Mesenchymal stem cell (in vitro differentiated cells and primary cell): ENCODE data around the gene SYTL3.

Source experiments
- DNase-seq: peaks from one replicate; pipeline ENCODE4 v3.0.0-alpha.2; 2013
- H2AFZ ChIP-seq: one replicate; pipeline ENCODE4 v1.6.1; 2013; ENCODE audit warnings: low read depth, mild to moderate bottlenecking, control low read depth, inconsistent platforms, low read length, moderate library complexity
- H2AK5ac ChIP-seq: 2 replicates; pipeline ENCODE4 v1.6.1; 2013; ENCODE audit warnings: low read length, moderate library complexity, mild to moderate bottlenecking, inconsistent platforms; ENCODE audit not compliant: severe bottlenecking
- H2BK120ac ChIP-seq: one replicate; pipeline ENCODE4 v1.6.1; 2013; ENCODE audit warnings: low read depth, mild to moderate bottlenecking, inconsistent platforms, low read length, moderate library complexity
- H2BK12ac ChIP-seq, 2 experiments: one replicate each; pipeline ENCODE4 v1.6.1; 2013; ENCODE audit warnings: inconsistent platforms in 2 of 2, low read length in 2 of 2, mild to moderate bottlenecking in 2 of 2, moderate library complexity in 2 of 2, control low read depth in 1 of 2
- H2BK15ac ChIP-seq: one replicate; pipeline ENCODE4 v1.6.1; 2013; ENCODE audit warnings: mild to moderate bottlenecking, low read depth, inconsistent platforms; ENCODE audit not compliant: poor library complexity, severe bottlenecking
- H2BK5ac ChIP-seq: 2 replicates; pipeline ENCODE4 v1.6.1; 2013; ENCODE audit warnings: low read depth, mild to moderate bottlenecking, low read length, control low read depth, inconsistent platforms; ENCODE audit not compliant: poor library complexity, severe bottlenecking
- H3K14ac ChIP-seq, 2 experiments: one replicate each; pipeline ENCODE4 v1.6.1; 2013; ENCODE audit warnings: inconsistent platforms in 2 of 2, low read length in 2 of 2, control low read depth in 1 of 2, mild to moderate bottlenecking in 1 of 2, moderate library complexity in 1 of 2
- H3K18ac ChIP-seq, 2 experiments: one replicate each; pipeline ENCODE4 v1.6.1; 2013; ENCODE audit warnings: inconsistent platforms in 2 of 2, low read length in 2 of 2, control low read depth in 1 of 2, low read depth in 1 of 2, mild to moderate bottlenecking in 1 of 2
- H3K23ac ChIP-seq, 2 experiments: one replicate each; pipeline ENCODE4 v1.6.1; 2013; ENCODE audit warnings: inconsistent platforms in 2 of 2, low read length in 2 of 2, mild to moderate bottlenecking in 2 of 2, moderate library complexity in 2 of 2, control low read depth in 1 of 2
- H3K27ac ChIP-seq: 2 replicates; pipeline ENCODE4 v1.5.1; 2013; ENCODE audit warnings: mild to moderate bottlenecking, moderate library complexity, low read length, control low read depth, inconsistent platforms; ENCODE audit not compliant: poor library complexity, severe bottlenecking
- H3K27me3 ChIP-seq, 2 experiments: 2 replicates each; pipeline versions ENCODE4 v1.6.1 to v1.7.0; 2013; ENCODE audit warnings: low read length in 2 of 2, mild to moderate bottlenecking in 2 of 2, moderate library complexity in 2 of 2, control low read depth in 1 of 2, inconsistent platforms in 1 of 2; ENCODE audit not compliant: control insufficient read depth in 1 of 2, insufficient read depth in 1 of 2
- H3K36me3 ChIP-seq, 2 experiments: 2 replicates each; pipeline versions ENCODE4 v1.6.1 to v1.7.0; 2013; ENCODE audit warnings: low read length in 2 of 2, control low read depth in 1 of 2, inconsistent platforms in 1 of 2, low read depth in 1 of 2, mild to moderate bottlenecking in 1 of 2; ENCODE audit not compliant: insufficient read depth in 2 of 2, control insufficient read depth in 1 of 2
- H3K4ac ChIP-seq, 2 experiments: one replicate each; pipeline ENCODE4 v1.6.1; 2013; ENCODE audit warnings: inconsistent platforms in 2 of 2, low read length in 2 of 2, mild to moderate bottlenecking in 2 of 2, moderate library complexity in 2 of 2, control low read depth in 1 of 2, low read depth in 1 of 2
- H3K4me1 ChIP-seq: 2 replicates; pipeline ENCODE4 v1.6.1; 2013; ENCODE audit warnings: low read depth, low read length, control low read depth; ENCODE audit not compliant: control insufficient read depth, insufficient read depth
- H3K4me2 ChIP-seq: 2 replicates; pipeline ENCODE4 v1.6.1; 2013; ENCODE audit warnings: low read length, mild to moderate bottlenecking, inconsistent platforms; ENCODE audit not compliant: poor library complexity, severe bottlenecking
- H3K4me3 ChIP-seq, 2 experiments: 2 replicates each; pipeline versions ENCODE4 v1.5.1 to v1.7.0; 2013; ENCODE audit warnings: low read length in 2 of 2, mild to moderate bottlenecking in 2 of 2, control low read depth in 1 of 2, low read depth in 1 of 2; ENCODE audit not compliant: insufficient read depth in 1 of 2
- H3K79me1 ChIP-seq: replicated peaks from 2 replicates; pipeline ENCODE4 v1.6.1; 2013; ENCODE audit warnings: mild to moderate bottlenecking, control low read depth, low read length, inconsistent platforms; ENCODE audit not compliant: poor library complexity, severe bottlenecking
- H3K9ac ChIP-seq: 2 replicates; pipeline ENCODE4 v1.7.0; 2013; ENCODE audit warnings: mild to moderate bottlenecking, low read length, moderate library complexity
- H3K9me3 ChIP-seq: 2 replicates; pipeline ENCODE4 v1.7.0; 2013; ENCODE audit warnings: mild to moderate bottlenecking, low read length; ENCODE audit not compliant: control insufficient read depth
- H4K8ac ChIP-seq: one replicate; pipeline ENCODE4 v1.6.1; 2013; ENCODE audit warnings: inconsistent platforms, mild to moderate bottlenecking, low read length, moderate library complexity
- H4K91ac ChIP-seq: one replicate; pipeline ENCODE4 v1.6.1; 2013; ENCODE audit warnings: mild to moderate bottlenecking, low read length, inconsistent platforms
- WGBS: methylation state at CpG from one replicate; pipeline ENCODE4 v1.1.7; 2013; ENCODE audit warnings: mixed read lengths; 5-methylcytosine and 5-hydroxymethylcytosine counted together

Gene SYTL3

DNA sequence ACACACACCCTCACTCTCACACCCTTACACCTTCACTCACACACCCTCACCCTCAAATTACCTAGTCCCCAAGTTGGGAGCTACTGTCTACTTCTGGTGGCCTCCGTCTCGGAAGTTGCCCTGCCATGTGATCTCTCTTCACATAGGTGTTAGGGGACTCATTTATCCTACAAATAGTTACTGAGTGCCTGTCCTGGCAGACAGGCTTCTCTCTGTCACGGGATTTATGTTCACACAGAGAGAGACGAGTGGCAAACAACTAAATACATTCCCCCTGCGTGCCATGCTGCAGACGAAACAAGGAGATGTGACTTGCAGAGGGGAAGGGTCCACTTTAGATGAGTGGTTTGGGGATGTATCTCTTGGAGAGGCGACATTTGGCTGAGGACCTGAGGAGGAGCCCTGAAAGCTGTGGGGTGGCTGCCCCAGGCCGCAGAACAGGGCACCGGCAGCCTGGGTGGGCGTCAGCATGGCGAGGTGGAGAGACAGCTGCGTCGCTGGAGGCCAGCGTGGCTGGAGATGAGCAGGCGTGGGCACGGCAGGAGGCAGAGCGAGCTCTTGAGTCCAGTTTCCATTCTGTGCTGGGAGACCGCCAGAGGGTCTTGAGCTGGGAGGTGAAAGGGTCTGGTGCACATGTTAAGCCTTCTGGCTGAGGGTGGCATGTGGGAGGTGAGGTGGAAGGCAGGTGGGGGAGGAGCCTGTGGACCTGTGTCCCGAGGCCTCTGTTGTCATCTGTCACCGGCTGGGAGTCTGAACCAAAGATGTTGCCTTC is 22.5 kb upstream of the SYTL3 start:
- 97% methylated on average over 20 of the region's 20 CpGs for WGBS

GRCh38 chr6:158627940-158628211 is 22.0 kb upstream of the SYTL3 start:
- WGBS = 96% methylated on average over 9 of the region's 9 CpGs

More for the DNA sequence above, 22.5 kb upstream of the SYTL3 start:
- H3K4me1 ChIP-seq = peaks cover 4% of the 10 kb centered on the region
- H3K4me2 ChIP-seq = no peak overlapping the region
- no peak overlapping the region for H4K8ac ChIP-seq
- H3K14ac ChIP-seq = no peak overlapping the region
- H3K4me3 ChIP-seq = no peak overlapping the region
- H3K4ac ChIP-seq = no peak overlapping the region
- no peak overlapping the region for H3K23ac ChIP-seq
- no peak overlapping the region for H3K18ac ChIP-seq
- no peak overlapping the region for H2BK120ac ChIP-seq
- peaks cover 33% of the 10 kb centered on the region for H3K79me1 ChIP-seq
- peaks cover 64 to 67% of the 10 kb centered on the region in 2 experiments for H3K36me3 ChIP-seq
- no peaks in the 10 kb centered on the region for H3K9me3 ChIP-seq
- H3K9ac ChIP-seq = no peak overlapping the region
- no peak overlapping the region for H2BK15ac ChIP-seq
- no peak overlapping the region for H3K27ac ChIP-seq
- H4K91ac ChIP-seq = no peak overlapping the region
- H2BK12ac ChIP-seq = no peak overlapping the region
- no peak overlapping the region for H2BK5ac ChIP-seq
- DNase-seq = no peak
- no peak overlapping the region for H2AK5ac ChIP-seq
- H2AFZ ChIP-seq = no peak overlapping the region
- H3K27me3 ChIP-seq = no peaks in the 10 kb centered on the region

DNA sequence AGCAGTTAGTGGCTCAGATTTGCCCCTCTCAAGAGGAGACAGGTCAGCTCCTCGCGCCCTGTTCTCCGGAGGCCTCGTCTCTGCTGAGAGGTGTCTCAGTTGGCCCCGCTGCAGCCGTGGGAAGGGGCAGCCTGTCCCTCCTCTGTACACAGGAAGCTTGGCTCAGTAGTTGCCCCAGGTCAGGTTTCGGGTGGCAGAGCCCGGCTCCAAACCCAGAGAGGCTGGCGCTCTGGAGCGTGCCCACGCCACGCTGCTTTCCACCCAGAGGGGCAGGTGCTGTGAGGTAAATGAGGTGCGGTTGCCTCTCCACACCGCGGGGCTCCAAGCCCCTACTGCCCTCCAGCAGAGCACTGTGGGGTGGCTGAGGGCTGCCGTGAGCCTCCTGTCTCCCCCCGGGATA is 21.3 kb upstream of the SYTL3 start:
- Histone ChIP-seq H2AK5ac (no peak overlapping the region), H2BK12ac (no peak overlapping the region), H3K27me3 (no peaks in the 10 kb centered on the region), H3K4ac (no peak overlapping the region), H3K18ac (peak overlapping the region in 1 of 2 experiments; percentile 16), H3K4me3 (no peak overlapping the region), H4K8ac (no peak overlapping the region), H3K4me1 (peaks cover 4% of the 10 kb centered on the region), H3K14ac (no peak overlapping the region), H3K4me2 (no peak overlapping the region), H2BK5ac (no peak overlapping the region), H2BK120ac (no peak overlapping the region), H3K27ac (no peak overlapping the region), H4K91ac (no peak overlapping the region), H3K9ac (no peak overlapping the region), H2AFZ (no peak overlapping the region), H3K36me3 (peaks cover 62 to 68% of the 10 kb centered on the region in 2 experiments), H3K23ac (no peak overlapping the region), H2BK15ac (no peak overlapping the region), H3K9me3 (no peaks in the 10 kb centered on the region), H3K79me1 (peaks cover 29% of the 10 kb centered on the region)
- DNase-seq = no peak
- 95% methylated on average over 17 of the region's 17 CpGs for WGBS

More at GRCh38 chr6:158627940-158628211, 22.0 kb upstream of the SYTL3 start:
- H4K8ac ChIP-seq = no peak overlapping the region
- no peak overlapping the region for H3K4ac ChIP-seq
- no peak overlapping the region for H2BK12ac ChIP-seq
- H3K79me1 ChIP-seq = peaks cover 30% of the 10 kb centered on the region
- H3K23ac ChIP-seq = no peak overlapping the region
- H3K4me3 ChIP-seq = no peak overlapping the region
- H4K91ac ChIP-seq = no peak overlapping the region
- no peak overlapping the region for H2BK15ac ChIP-seq
- no peaks in the 10 kb centered on the region for H3K9me3 ChIP-seq
- DNase-seq = no peak
- peaks cover 4% of the 10 kb centered on the region for H3K4me1 ChIP-seq
- H3K14ac ChIP-seq = no peak overlapping the region
- H3K27ac ChIP-seq = no peak overlapping the region
- H2AK5ac ChIP-seq = no peak overlapping the region
- no peaks in the 10 kb centered on the region for H3K27me3 ChIP-seq
- H3K4me2 ChIP-seq = no peak overlapping the region
- H2AFZ ChIP-seq = no peak overlapping the region
- H3K18ac ChIP-seq = no peak overlapping the region
- no peak overlapping the region for H2BK120ac ChIP-seq
- no peak overlapping the region for H2BK5ac ChIP-seq
- no peak overlapping the region for H3K9ac ChIP-seq
- peaks cover 59 to 64% of the 10 kb centered on the region in 2 experiments for H3K36me3 ChIP-seq

DNA sequence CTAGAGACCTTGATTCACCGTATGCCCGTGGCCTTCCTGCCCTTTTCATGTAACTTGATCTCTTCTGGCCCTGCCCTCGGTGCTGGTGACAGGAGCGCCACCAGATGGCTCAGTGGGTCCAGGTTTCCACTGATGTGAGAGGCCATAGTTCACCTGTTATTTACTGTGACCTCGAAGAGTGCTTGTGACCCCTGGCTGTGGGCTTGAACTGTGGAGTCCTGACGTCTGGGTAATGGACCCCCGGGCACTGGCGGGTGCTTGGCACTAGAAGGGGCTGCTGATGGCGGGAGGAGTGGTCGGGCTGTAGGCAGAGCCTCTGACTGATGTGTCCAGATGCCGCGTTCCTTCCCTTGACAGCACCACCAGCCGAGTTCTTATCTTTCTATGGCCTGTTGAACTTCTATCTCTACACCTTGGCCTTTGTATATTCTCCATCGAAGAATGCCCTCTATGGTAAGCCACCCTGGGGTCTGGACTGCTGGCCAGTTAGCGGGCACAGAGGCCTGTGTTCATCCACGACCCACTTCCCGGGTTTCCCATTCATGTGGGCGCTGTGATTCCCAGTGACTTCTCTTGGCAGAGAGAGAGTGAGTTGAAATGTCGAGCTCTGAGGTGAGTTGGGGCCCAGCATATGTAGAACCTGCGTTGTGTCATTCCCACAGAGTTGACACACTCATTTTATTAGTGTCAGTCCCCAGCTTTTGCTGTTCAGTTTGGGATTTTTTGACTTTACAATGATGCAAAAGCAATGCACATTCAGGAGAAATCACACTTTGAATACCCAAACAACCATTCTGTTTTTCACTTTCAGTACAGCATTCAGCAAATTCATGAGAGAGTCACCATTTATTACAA is 20.3 kb upstream of the SYTL3 start:
- Histone ChIP-seq H3K4me1 (peaks cover 4% of the 10 kb centered on the region), H3K27ac (no peak overlapping the region), H3K79me1 (peaks cover 25% of the 10 kb centered on the region), H4K8ac (no peak overlapping the region), H2AFZ (no peak overlapping the region), H3K18ac (no peak overlapping the region), H2BK15ac (no peak overlapping the region), H2BK5ac (no peak overlapping the region), H3K36me3 (peaks cover 62 to 69% of the 10 kb centered on the region in 2 experiments), H4K91ac (no peak overlapping the region), H3K27me3 (no peaks in the 10 kb centered on the region), H2BK120ac (no peak overlapping the region), H3K4ac (no peak overlapping the region), H3K14ac (no peak overlapping the region), H3K9me3 (no peaks in the 10 kb centered on the region), H2AK5ac (no peak overlapping the region), H2BK12ac (no peak overlapping the region), H3K4me3 (no peak overlapping the region), H3K4me2 (no peak overlapping the region), H3K23ac (no peak overlapping the region), H3K9ac (no peak overlapping the region)
- no peak for DNase-seq
- 92% methylated on average over 20 of the region's 20 CpGs for WGBS
